Fibroblast of mammary gland (primary cell): ENCODE data around the gene FAM120A.

Source experiments
- DNase-seq: peaks from one replicate; pipeline ENCODE4 v3.0.0-alpha.2; 2010; ENCODE audit warnings: low read depth
- H3K4me3 ChIP-seq: 2 replicates; pipeline ENCODE4 v1.5.1; 2011; ENCODE audit warnings: low read depth, mild to moderate bottlenecking, low read length, moderate library complexity; ENCODE audit not compliant: control insufficient read depth
- CTCF ChIP-seq: conservative IDR thresholded peaks from 2 replicates; pipeline ENCODE4 v1.5.1; 2011; ENCODE audit warnings: low read depth, low read length, inconsistent platforms; ENCODE audit not compliant: control insufficient read depth, insufficient read depth

Gene FAM120A

GRCh38 chr9:93574900-93575795 is 123.7 kb downstream of the FAM120A start:
- H3K4me3 ChIP-seq = peak overlapping the region; percentile 67
- DNase-seq = no peak
- no peak for TF ChIP-seq CTCF

- DNase-seq = no peak
- peak overlapping the region; percentile 67 for H3K4me3 ChIP-seq
- TF ChIP-seq CTCF = no peak
These were observed 124.3 kb downstream of the FAM120A start for GRCh38 chr9:93575796-93576257.

- peak within 1 kb of the TSS; percentile 67 for H3K4me3 ChIP-seq
- TF ChIP-seq CTCF = no peak
- DNase-seq = no peak
These were observed 125.0 kb downstream of the FAM120A start, which contains the start of gene PHF2 for GRCh38 chr9:93576258-93577077. Gene PHF2 (plus strand): TSS chr9:93576584. CDS start chr9:93576774, 190 bp downstream.

- DNase-seq = no peak
- TF ChIP-seq CTCF = no peak
- peak overlapping the region; percentile 60 for H3K4me3 ChIP-seq
These were observed 125.8 kb downstream of the FAM120A start for GRCh38 chr9:93577078-93577974.

- no peak for TF ChIP-seq CTCF
- no peak for DNase-seq
- peak overlapping the region; percentile 60 for H3K4me3 ChIP-seq
These were observed 126.6 kb downstream of the FAM120A start for GRCh38 chr9:93577975-93578682.
